GM18873 (cell line): ENCODE data around the gene CRHR1.

Experiments
- ATAC-seq: cut with Tn5 transposase; IDR thresholded peaks from one replicate; pipeline ENCODE4 v1.9.1; 2021; ENCODE audit warnings: mild to moderate bottlenecking, moderate library complexity, moderate number of reproducible peaks; ENCODE audit not compliant: unreplicated experiment, low FRiP score

CRHR1 gene

DNA sequence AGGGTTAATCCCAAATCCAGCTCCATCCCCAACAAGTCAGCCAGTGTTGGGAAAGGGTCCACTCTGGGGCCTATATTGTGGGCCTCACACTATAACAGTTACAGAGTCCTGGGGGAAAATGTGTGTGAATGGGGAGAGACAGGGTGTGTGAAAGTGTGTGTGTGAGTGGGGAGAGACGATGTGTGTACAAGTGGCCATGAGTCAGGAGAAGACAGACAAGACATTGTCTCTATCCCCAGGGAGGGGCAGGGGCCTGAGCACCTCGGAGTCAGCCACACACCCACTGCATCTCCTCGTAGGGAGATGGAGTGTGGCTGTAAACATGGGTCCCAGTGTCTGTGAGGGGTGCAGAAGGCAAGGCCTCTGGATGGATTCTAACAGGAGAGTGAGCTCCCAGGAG, 2.9 kb downstream of the CRHR1 start:
- no peak for ATAC-seq

DNA sequence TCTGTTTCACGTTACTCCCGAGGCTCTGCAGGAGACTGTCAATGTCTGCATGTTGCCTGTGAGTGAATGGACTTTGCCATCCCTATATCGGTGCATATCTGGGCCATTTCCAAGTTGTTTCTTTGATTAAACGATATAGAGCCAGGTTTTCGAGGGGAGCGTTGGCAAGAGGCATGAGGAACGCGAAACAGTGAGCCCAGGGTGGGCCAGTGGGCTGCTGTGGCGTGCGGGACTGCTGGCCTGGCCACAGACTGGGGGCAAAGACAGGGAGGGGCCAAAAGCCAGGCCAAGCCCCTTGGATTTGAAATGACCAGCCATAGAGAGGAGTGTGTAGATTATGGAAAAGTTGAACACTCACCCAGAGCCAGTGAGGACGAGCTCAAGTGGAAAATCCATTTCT, 3.5 kb downstream of the CRHR1 start:
- ATAC-seq, result no peak

DNA sequence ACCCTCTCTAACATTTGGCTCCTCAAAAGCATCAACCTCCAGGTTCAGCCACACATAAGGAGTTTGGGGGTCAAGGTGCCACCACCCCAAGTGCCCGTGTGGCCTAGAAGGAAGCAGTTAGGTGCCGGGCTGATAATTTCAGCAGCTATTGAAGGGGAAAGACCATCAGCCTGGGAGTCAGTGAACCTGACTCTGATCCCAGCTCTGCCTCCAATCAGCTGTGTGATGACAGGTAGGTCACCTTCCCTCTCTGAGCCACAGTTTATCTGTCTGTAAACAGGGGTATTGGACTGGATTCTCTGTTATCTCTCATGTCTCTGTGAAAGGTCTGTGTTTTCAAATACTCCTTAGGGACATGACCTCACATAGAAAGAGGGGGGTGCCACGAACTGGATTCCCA, 3.9 kb downstream of the CRHR1 start:
- no peak for ATAC-seq

DNA sequence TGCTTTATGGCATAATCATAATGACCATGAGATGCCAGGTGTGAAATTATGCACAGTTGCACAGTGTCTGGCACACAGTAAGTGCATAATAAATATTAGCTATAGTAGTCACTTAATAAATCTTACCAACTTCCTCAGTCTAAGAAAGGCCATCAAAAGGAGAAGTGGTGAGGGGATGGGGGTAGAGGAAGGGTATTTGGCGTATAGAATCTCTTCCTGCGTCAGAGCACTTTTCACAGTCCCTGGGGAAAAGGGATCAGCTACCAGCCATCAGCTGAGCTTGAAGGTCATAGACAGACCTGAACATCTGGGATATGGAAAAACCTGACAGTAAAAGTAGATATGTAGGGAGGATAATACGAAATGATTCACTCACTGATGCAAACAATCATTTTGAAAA, 5.8 kb downstream of the CRHR1 start:
- no peak for ATAC-seq

DNA sequence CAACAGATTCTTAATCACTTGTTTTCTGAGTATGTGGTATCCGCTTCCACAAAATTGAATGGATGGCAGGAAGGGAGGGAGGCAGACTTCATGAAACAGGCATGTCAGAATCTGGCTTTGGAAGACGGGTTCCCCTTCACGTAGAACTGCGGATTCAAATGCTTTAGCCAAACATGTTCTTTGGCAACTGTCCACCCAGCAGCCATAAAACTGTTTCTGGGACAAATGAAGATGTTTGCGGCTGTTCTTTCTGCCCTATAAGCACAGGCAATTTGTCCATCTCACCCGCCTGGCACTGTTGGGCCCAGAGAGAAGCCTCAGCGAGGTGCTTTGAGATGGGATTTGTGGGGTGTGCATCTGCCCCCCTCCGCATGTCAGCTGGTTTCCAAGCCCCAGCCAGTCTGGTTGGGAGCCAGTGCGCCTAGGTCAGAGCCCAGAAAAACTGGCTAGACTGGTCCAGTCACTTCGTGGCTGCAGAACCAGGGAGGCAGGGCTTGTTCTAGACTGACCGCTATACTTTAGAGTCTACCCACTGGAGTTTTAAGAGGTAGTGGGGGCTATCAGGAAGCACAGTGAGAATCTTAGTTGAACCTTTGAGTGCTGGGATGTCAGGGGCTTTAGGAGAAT, 6.3 kb downstream of the CRHR1 start:
- ATAC-seq, result no peak

DNA sequence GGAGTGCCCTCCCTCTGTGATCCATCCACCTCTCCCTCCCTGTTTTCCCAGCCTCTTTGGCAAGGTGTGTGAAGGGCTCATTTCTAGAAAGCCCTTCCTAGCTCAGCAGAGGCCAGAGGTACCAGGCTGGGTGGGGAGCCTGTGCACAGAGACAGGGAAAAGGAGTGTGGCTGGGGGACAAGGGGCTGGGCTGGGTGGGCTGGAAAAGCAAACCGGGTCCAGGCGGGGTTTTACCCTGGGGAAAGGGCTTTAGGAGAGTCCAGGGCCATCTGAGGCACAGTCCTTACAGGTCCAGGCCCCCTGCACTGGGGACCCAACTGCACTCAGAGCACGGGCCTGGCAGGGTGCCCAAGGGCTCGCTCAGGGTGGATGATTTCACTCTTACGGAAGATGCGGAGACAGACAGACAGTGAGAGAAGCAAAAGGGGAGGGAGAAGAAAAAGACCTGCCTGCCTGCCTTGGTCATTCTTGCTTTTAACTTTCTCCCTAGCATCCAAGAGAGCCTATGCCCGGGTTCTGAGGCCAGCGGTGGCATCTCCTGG, 7.0 kb downstream of the CRHR1 start:
- no peak for ATAC-seq

DNA sequence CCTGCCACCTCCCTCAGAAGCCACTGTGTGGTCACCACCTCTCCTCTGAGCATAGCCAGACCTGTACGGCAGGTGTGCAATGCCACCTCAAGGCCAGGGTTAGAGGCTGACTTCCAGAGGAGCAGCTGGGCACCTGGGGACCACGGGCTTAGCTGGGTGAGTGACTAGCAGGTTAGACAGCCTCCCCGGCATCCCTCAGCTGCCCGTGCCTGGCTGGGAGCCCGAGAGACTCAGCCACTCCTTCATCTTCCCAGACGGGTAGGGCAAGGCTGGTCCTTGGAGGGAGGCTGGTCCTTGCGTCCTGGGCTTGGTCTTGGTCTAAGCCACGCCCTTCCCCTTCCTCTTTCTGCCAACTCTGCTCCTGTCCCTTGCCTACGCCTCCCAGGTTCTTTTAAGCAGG, 7.8 kb downstream of the CRHR1 start:
- no peak for ATAC-seq

DNA sequence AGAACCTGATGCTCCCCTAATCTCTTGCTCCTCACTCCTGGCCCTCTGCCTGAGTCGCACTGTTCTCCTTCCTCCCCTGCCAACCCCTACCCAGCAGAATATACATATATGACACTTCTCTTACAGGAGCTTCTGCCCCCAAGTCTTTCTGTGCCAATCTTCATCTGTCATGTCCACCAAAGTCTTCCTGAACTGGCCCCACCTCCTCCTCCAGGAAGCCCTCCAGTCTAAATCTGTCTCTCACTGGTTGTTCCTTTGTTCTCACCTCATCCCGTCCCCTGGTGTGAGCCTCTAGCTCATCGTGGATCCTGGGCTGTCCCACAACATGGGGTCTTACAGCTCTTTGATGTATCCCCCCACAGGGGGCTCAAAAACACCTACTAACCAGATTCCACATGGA, 8.3 kb downstream of the CRHR1 start:
- ATAC-seq, result no peak

DNA sequence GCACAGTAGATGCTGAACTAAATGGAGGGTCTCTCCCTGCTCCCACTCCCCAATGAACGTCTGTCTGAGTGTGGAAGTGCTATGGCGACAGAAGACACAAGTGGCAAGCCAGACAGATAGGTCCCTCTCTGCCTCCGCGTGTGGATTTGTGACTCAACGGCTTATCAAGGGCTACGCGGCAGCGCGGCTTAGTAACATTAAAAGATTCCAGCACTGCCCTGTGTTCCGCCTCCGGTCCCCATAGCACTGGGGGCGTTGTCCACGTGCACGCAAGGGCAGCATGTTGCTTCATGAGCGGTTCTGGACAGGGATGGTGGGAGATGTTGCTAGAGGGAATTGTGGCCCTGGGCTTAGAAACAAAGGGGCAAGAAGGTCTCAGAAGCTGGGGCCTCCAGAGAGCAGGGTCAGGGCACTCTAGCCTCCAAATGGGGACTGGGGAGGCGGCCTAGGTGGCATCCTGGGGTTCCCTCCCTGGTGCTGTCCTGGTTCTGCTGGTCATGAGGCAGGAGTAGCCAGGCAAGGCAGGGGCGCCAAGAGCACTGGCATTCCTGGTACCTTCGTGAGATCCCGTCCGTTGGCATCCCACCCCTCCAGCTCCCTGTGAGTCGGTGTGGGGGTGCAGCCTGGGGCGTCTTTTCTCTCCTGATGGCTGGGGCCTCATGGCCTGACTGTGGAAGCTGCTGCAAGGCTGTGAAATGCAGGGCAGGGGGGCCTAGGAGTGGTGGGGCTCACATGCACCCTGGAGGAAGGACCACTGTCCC, 9.1 kb downstream of the CRHR1 start:
- no peak for ATAC-seq

DNA sequence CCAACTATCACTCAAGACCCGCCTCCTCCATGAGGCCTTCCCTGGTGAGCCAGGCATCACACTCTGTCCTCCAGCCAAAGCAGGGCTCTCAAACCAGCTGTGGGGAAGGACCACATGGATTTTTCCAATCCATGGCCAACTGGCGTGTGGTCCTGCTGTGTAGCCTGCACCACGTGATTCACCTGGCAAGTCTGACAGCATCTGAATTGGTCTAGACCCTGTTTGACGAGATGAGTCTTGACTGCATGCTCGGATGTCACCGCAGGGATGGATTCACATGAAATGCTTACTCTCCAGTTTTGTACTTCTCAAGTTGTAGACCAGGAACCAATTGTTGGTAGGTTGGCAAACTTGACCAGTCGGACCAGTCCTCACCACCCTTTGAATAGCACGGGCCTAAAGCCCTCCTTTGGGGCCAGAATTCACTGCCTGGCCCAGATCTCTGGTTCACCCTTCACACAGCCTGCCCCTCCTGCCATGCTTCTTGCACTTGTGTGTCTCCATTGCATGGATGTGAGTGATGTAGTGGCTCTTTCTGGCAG, 9.9 kb downstream of the CRHR1 start:
- no peak for ATAC-seq

DNA sequence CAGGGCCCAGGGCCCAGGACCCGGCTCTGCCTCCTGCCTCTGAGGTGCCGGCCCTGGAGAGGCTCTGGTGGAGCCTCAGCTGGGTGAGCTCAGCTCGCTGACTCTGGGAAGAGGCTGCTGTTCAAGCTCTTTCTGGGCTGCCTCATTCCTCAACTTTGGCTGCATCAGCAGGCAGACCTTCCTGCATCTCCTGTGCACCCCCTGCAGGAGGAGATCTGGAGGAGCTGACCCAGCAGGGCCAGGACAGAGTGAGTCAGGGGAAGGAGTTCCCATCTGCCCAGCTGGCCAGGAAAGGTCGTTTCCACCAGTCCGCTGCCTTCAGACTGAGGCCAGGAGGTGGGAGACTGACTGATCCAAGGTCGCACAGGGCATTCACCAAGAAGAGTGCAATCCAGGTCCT, 10.7 kb downstream of the CRHR1 start:
- no peak for ATAC-seq

DNA sequence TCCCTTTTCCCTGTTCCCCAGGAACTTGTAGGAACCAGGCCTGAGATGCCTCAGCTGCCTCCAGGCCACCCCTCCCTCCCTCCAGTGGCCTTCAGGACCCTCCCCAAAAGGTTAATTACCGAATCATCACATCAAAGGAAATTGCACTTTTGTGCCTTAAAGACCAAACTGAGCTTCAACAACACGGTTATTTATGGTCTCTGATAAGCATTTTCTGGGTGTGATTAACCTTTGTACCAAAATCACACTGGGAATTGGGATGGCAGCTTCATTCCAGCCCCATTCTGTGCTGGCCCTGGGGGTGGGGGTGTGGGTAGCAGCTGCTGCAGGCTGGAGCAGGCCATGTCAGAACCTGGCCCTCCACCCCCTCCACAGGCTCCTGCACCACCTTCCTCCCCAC, 16.7 kb downstream of the CRHR1 start:
- ATAC-seq, result no peak

DNA sequence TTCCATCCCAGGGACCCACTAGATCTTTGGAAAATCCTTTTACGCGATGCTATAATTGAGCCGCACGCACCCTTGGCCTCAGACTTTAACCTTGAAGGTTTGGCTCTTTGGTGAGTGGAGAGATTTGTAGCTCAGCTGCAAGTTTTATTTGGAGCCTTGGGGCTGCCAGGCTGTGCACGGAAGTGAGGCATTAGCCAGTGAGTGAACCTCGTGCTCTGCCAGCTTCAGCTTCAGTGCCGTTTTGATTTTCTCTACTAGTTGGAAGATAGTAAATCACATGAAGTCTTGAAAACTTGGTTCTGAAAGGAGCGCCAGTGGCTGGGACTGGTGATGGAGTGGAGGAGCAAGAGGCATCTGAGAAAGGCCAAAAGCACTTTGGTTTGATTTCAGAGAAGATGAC, 17.3 kb downstream of the CRHR1 start:
- no peak for ATAC-seq

DNA sequence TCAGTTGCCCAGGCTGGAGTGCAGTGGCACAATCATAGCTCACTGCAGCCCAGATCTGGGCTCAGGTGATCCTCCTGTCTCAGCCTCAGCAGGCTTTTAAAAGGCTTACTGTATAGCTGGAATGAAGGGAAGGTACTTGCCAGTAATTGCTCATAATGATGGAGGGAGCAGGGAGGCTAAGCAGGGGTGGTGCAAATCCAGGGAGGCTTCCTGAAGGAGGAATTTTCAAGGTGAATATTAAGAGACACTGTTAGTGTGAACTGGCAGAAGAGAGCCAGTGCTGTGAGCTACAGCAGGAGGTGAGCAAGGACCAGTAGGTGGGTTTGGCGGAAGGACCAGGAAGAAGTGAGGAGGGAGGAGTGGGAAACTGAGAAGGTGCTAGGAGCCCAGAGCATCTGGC, 24.7 kb downstream of the CRHR1 start:
- no peak for ATAC-seq

DNA sequence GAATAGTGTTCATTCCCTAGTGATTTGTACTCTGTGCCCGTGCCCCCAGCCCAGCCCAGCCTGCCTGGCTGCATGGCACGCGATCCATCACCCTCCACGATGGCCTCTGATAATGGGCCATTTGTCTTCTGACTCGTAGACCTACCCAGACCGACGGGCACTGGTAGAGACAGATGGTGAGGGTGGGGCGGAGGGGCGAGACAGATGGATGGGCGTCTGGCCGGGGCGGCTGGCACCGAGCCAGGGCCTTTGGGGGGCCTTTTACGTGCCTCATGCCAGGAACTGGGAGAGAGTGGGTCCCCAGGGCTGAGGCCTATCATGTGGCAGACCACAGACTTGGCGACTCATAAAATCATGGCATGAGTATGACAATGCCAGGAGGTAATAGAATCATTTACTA, 25.4 kb downstream of the CRHR1 start:
- ATAC-seq, result no peak

DNA sequence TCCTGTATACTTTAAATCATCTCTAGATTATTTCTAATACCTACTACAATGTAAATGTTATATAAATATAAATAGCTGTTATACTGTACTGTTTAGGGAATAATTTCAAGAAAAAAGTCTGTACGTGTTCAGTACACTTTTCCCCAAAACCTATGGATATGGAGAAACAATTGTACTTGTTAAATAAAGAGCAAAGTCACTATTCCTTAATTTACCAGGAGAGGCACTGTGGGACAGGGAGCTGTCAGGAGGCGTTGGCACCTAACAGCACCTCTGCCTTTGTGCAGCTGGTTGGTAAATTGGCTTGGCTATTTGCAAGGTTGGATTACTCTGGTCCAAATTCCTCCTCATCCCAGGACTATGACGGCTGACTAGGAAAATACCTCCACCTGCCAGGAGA, 28.0 kb downstream of the CRHR1 start:
- no peak for ATAC-seq

DNA sequence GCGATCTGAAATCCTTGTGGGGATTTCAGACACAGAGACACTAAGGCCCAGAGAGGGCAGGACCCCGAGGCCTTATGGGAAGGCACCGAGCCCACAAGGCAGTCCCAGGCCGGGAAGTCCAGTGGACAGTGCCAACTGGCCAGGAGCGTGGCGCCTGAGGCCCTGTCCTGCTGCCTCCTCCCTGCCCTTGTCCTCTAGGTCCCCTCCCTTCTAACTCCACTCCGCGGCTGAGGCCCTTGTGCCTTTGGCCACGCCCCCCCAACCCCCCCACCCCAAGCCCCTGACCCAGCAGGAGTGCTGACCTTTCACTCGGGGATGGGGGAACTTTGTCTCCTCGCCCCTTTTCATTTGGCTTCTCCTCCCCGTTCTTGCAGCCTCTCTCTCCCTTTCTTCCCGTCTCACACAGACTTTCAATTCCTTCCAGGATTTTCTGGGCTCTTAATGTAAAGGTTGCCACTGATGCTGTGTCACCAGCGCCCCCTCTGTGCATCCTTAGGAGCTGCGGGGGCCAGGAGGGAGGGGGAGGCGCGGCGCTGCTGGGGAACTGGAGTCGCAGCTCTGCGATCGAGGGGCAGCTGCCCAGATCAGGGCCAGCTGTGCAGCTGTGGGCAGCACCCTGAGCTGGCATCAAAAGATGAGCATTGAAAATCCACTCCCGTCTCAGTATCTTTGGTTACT, 29.1 kb downstream of the CRHR1 start:
- ATAC-seq, result no peak

DNA sequence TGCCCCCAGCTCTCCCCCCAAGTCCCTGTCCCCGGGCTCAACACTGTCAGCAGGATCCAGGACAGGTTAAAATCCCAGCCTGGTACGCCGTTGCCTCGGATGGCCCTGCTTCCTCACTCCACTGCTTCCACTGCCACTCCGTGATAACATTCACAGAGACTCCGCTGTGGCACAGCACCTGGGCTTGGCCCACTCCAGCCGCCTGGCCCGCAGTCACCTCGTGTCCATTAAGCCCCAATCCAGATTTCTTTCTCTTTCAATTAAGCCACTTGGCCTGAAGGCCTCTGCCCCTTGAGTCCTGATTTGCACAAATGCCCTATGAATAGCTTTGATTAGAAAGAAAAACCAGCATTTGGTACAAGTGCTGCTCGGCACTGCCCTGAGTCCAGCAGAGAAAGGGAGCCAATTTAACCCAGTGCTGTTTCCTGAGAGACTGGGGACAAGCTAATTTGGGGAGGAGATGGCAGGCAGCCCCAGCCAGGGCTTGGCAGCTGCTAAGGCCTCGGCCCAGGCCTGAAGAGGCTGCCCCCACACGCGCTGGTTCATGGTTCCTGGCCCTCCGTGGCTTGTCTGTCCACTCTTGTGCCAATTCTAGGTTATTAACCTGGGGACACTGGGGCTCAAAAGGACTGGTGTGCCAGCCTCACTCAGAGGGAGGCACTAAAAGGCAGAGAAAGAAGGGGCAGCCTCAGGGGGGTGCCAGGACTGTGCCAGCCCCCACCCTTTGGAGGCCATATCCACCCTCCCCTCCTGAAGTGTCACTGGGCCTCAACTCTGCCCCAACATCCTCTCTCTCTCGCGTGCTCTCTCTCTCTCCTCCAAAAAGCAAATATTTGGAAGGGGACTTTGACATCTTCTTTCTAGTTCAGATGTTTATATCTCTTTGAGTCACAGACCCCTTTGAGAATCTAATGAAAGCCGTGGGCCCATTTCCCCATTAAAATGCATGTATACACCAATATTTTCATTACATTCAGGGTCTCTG, 30.8 kb downstream of the CRHR1 start:
- no peak for ATAC-seq

DNA sequence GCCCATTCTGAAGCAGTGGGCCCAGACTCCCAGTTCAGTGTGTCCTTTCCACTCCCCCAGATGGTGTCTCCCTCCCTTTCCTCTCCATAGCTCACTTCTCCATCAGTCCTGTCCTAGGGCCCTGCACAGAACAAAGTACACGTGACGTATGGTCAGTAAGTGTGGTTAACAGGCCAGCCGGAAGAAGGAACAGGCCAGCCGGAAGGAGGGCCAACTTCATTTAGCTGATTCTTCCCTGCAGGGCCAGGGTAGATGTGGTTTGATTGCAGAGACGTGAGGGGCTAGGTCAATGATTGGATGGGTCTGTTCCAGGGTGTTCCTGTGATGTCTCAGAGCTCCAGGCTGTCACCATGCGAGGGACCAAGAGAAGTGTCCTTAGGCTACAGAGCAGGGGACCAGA, 31.6 kb downstream of the CRHR1 start:
- ATAC-seq, result no peak

DNA sequence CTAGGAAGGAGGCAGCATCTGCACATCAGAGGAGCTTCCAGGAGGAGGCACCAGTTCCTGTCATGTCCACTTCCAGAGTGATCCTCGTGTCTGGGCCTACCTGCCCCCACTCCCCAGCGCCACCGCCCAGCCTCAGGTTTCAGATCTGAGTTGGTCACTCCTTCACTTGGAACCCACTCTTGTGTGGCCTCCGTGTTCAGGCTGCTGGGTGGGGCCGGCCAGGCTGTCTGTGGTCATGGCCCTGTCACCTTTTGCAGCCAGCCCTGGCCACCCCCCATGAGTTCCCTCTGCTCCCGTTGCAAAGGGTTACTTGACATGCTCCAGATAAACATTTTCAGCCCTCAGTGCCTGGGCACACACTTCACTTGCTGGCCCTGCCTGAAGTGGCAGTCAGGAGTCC, 33.9 kb downstream of the CRHR1 start:
- no peak for ATAC-seq
